ENCODE results near the gene ZNF581.
A peak's percentile ranks its signal among the peaks of the same experiment; 100 is the strongest.

DNA sequence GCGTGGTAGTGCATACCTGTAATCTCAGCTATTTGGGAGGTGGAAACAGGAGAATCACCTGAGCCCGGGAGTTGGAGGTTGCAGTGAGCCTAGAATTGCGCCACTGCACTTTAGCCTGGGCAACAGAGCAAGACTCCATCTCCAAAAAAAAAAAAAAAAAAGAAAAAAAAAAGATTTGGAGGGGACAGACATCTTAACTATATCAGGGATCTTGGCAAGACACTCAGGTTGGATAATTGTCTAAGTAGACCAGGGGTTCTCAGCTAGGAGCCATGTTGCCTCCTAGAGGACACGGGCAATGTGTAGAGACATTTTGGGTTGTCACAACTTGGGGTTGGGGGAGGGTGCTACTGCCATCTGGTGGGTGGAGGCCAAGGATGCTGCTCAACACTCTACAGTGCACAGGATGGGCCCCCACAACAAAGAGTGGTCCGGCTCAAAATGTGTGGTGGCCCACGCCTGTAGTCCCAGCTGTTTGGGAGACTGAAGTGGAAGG, 4.5 kb upstream of the ZNF581 start:
- TF ChIP-seq, protein P1, sequence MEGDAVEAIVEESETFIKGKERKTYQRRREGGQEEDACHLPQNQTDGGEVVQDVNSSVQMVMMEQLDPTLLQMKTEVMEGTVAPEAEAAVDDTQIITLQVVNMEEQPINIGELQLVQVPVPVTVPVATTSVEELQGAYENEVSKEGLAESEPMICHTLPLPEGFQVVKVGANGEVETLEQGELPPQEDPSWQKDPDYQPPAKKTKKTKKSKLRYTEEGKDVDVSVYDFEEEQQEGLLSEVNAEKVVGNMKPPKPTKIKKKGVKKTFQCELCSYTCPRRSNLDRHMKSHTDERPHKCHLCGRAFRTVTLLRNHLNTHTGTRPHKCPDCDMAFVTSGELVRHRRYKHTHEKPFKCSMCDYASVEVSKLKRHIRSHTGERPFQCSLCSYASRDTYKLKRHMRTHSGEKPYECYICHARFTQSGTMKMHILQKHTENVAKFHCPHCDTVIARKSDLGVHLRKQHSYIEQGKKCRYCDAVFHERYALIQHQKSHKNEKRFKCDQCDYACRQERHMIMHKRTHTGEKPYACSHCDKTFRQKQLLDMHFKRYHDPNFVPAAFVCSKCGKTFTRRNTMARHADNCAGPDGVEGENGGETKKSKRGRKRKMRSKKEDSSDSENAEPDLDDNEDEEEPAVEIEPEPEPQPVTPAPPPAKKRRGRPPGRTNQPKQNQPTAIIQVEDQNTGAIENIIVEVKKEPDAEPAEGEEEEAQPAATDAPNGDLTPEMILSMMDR (IDR thresholded peaks at IDR 0.05) = peak in 10 of 12 donors; percentile 20 to 56 (median 28)
- peak in 1 of 2 donors; percentile 15 for TF ChIP-seq POLR2A (IDR thresholded peaks at IDR 0.05)

Data from heart left ventricle (tissue), 13 donors.